GM18951 (cell line): ENCODE data around the gene TBC1D14.

Experiments used
- POLR2A ChIP-seq: IDR thresholded peaks from 4 replicates; pipeline ENCODE4 v1.6.1; 2011; ENCODE audit warnings: mild to moderate bottlenecking; ENCODE audit not compliant: insufficient read length, insufficient read depth; ENCODE audit errors: extremely low read depth
- in situ Hi-C: fragments of 300-500 bp; cut with MboI; formaldehyde crosslinking; loops from one replicate; pipeline ENCODE4 v1.12.0; 2022; ENCODE audit warnings: low sequenced_read_pairs, mixed read lengths, inconsistent platforms; ENCODE audit not compliant: unreplicated experiment

The TBC1D14 gene

GRCh38 chr4:6918338-6918737 lies 8.7 kb downstream of the TBC1D14 start:
- no peak for TF ChIP-seq POLR2A
- in situ Hi-C loops: no loop called here

DNA sequence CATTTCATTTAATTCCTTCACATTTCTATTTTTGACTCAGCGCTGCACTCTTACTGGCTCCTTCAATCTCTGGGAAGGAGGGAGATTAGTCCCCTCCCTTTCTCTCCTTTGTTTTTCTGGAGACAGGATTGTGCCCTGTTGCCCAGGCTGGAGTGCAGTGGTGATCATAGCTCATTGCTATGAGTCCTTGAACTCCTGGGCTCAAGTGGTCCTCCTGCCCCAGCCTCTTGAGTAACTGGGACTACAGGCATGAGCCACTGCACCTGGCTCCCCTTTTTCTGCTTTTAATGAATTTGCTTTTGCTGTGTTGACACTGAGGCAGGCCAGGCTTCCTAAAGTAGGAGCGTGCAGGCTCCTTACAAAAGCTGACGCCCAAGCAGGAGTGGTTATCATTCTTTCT lies 10.5 kb downstream of the TBC1D14 start:
- TF ChIP-seq POLR2A: no peak
- in situ Hi-C loops: no loop called here

GRCh38 chr4:6923507-6923906 lies 13.9 kb downstream of the TBC1D14 start:
- in situ Hi-C loops: no loop called here
- TF ChIP-seq POLR2A: no peak

DNA sequence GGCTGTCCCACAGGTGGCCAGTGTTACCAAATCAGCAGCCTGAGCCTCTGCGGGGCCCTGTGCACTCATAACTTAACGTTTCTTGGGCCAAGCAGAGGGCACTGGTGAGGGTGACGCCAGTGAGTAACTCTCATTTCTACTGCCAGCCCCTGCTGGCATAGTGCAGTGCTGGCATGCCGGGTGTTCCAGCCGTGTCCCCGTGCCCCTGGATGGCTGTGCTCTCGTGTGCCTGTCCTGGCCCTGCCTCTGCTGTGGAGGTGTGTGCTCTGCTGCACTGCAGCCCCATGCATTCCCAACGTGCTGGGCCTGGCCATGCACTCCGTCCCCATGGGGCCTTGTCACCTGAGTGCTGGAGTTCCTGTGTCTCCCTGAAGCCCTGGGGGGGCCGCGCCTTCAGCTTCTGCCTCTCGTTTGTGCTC lies 14.7 kb downstream of the TBC1D14 start:
- TF ChIP-seq POLR2A: no peak
- in situ Hi-C loops: no loop called here

- TF ChIP-seq POLR2A: no peak
- in situ Hi-C loops: no loop called here
These were observed 15.8 kb downstream of the TBC1D14 start for GRCh38 chr4:6925357-6925836.

- TF ChIP-seq POLR2A: no peak
- in situ Hi-C loops: no loop called here
These were observed 16.5 kb downstream of the TBC1D14 start for GRCh38 chr4:6926081-6926480.

GRCh38 chr4:6926681-6927478 lies 17.3 kb downstream of the TBC1D14 start:
- TF ChIP-seq POLR2A: no peak
- in situ Hi-C loops: no loop called here

- in situ Hi-C loops: no loop called here
- no peak for TF ChIP-seq POLR2A
These were observed 18.5 kb downstream of the TBC1D14 start for GRCh38 chr4:6928081-6928480.

DNA sequence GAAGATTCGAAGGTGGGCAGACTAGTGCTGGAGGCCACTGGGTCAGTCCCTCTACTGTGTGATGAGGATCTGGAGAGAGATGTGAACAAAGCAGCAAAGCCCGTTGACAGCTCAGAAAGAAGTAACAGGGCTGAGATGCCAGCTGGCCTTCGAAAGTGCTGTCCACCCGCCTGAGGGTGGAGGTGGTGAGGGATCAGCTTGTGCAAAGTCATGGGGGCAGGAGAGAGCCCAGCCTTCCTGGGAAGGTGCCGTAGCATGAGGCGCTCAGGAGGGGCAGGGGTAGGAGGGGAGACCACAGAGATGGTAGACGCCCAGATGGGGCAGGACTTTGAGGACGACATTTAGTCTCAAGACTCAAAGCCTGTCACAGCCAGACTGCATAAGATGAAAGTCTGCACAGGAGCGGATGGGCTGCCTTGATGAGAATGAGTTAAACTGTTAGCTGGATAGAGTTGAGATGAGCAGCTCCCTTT lies 19.7 kb downstream of the TBC1D14 start:
- in situ Hi-C loops: no loop called here

DNA sequence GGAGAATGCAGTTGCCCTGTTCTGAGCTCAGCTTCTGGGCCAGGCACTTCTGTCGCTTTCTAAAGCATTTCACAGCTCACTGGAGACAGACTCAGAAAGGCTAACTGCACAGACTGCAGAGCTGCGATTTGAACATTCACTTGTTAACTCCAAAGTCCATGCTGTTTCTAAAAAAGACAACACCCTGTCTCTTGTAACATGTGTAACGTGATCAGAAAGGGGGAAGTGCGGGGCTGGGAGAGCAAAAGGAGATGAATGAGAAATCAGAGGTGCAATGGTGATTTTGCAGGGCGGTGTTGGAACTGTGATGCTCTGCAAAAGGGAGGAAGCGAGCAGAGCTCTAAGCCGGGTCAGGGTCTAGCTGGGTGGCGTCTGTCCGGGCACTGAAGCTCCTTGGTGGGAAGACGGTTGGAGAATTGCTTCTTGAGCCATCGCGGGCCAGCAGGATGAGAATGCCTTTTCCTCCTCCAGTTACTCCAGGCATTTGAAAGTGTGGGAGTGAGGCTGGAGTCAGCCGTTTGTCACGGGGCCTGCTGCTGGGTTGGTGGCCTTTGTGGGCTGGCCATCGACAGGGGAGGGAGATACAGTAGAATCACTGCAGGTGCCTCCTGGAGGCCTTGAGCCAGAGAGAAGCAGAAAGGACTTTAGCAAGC lies 20.3 kb downstream of the TBC1D14 start:
- in situ Hi-C loops: no loop called here

More for the DNA sequence above, 19.7 kb downstream of the TBC1D14 start:
- no peak for TF ChIP-seq POLR2A

DNA sequence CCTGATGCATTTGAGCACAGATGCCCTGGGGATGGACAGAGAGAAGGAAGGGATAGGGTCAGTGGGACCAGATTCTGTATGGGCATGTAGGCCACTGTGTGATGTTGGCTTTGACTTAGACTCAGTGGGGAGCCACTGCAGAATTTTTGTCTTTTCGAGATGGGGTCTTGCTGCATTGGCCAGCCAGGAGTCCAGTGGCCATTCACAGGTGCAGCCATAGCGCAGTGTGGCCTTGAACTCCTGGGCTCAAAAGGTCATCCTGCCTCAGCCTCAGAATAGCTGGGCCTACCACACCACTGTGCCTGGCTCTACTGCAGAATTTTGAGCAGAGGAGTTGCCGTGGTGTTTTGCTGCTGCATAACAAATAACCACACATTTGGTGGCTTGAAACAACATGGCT lies 22.8 kb downstream of the TBC1D14 start:
- no peak for TF ChIP-seq POLR2A
- in situ Hi-C loops: no loop called here

More for the DNA sequence above, 20.3 kb downstream of the TBC1D14 start:
- TF ChIP-seq POLR2A: no peak

DNA sequence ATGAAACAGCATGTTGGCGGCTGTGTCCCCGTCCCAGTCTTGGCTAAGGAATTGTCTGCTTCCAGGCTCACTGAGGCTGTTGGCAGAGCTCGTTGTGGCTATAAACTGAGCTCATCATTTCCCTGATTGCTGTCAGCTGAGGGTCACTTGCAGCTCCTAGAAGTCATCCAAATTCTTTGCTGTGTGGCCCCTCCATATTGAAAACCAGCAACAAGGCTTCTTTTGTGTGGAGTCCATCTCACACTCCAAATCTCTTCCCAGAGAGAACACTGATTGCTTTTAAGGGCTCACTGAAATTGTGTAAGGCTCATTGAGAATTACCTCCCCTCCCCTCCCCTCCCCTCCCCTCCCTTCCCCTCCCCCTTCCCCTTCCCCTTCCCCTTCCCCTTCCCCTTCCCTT lies 23.3 kb downstream of the TBC1D14 start:
- in situ Hi-C loops: no loop called here
- TF ChIP-seq POLR2A: no peak

GRCh38 chr4:6933691-6934430 lies 24.2 kb downstream of the TBC1D14 start:
- TF ChIP-seq POLR2A: no peak
- in situ Hi-C loops: no loop called here

DNA sequence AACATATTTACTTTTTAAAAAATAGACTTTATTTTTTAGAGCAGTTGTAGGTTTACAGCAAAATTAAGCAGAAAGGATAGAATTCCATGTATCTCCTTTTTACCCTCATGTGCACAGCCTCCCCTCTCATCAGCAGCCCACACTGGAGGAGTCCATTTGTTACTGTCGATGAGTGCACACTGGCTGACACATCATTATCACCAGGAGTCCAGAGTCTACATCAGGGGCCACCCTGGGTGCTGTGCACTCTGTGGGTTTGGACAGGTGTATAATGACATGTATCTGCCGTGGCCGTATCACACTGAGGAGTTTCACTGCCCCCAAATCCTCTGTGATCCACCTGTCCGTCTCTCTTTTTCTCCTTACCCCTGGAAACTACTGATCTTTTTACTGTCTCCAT lies 26.3 kb downstream of the TBC1D14 start:
- in situ Hi-C loops: no loop called here
- no peak for TF ChIP-seq POLR2A

GRCh38 chr4:6937201-6937600 lies 27.6 kb downstream of the TBC1D14 start:
- TF ChIP-seq POLR2A: no peak

More at GRCh38 chr4:6937201-6937600, 27.6 kb downstream of the TBC1D14 start:
- in situ Hi-C loops: no loop called here
